HG02840 (cell line): Measurements from ENCODE around the gene NDUFB1.

Experiments used
- ATAC-seq: cut with Tn5 transposase; IDR thresholded peaks from one replicate; pipeline ENCODE4 v1.9.1; 2021; ENCODE audit warnings: mild to moderate bottlenecking, moderate library complexity, moderate number of reproducible peaks; ENCODE audit not compliant: unreplicated experiment, low FRiP score

NDUFB1 gene

DNA sequence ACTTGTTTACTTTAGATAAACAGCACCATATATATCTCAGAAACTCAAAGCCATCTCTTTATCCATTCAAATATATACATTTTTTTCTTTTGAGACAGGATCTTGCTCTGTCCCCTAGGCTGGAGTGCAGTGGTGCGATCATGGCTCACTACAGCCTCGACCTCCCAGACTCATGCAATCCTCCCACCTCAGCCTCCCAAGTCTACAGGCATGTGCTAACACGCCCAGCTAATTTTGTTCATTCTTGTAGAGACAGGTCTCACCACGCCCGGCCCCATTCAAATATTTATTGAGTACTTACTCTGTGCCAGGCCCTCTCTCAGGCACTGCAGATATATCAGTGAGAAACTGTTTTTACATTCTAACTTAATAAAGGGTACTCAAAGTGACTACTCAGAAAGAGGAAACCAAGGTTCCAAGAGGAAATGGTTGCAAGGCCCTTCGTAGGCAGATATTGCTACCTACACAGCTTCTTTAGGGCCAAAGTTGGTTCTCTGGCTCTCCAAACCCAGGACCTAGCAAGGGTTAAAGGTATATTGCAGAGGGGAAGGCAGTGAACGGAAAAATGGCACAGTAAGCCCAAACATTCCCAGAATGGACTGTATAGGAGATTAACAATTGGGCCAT, 18.0 kb downstream of the NDUFB1 start:
- ATAC-seq = no peak

GRCh38 chr14:92099802-92100201, 21.7 kb downstream of the NDUFB1 start:
- ATAC-seq = no peak

DNA sequence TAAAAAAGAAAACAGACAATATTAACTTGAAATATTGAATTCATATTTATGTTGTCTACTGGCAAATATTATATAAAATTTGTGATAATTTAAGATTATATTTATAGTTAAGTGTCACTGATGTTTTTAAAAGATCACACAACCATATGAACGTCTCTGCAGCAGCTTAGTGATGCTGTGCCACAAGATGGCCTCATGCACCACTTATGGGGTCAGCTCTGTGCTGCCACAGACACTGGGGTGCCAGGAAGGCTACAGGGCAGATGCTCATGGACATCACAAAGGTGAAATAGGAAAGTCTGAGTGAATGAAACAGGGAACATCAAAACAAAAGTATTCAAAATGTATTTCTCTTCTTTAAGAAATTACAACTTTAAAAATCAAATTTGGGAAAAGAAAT, 28.2 kb downstream of the NDUFB1 start:
- ATAC-seq = no peak

GRCh38 chr14:92088494-92088893, 33.0 kb downstream of the NDUFB1 start:
- ATAC-seq = no peak

GRCh38 chr14:92074555-92074954, 47.0 kb downstream of the NDUFB1 start:
- ATAC-seq = no peak
